ENCODE measurements around the gene ATP2A1. TPM values are rescaled to one million over a fixed set of nuclear protein-coding genes. Genes with fewer than 3 reads are reported as not detected.

ATP2A1 gene
- total RNA-seq, 2 donors from 2014 or later: 0.40 to 2.9 TPM

- no peaks in the 10 kb centered on the region for H3K36me3 ChIP-seq
- H3K4me1 ChIP-seq: peaks cover 8% of the 10 kb centered on the region
- intact Hi-C loops (cut with DNase I): no loop called here
- TF ChIP-seq CTCF (IDR thresholded peaks at IDR 0.05): no peak
- H3K27me3 ChIP-seq: no peaks in the 10 kb centered on the region
- DNase-seq: no peak
- no peak overlapping the region for H3K9ac ChIP-seq (ENCODE audit: low read depth in 2 of 2, low read length in 2 of 2)
- no peaks in the 10 kb centered on the region for H3K9me3 ChIP-seq
- no peak overlapping the region for H3K4me3 ChIP-seq
- H3K27ac ChIP-seq: no peak overlapping the region
Measured at GRCh38 chr16:28876019-28876659, 2.1 kb upstream of the ATP2A1 start.

GRCh38 chr16:28876973-28877654 is 1.2 kb upstream of the ATP2A1 start:
- H3K9ac ChIP-seq (ENCODE audit: low read depth in 2 of 2, low read length in 2 of 2): no peak overlapping the region
- H3K9me3 ChIP-seq: no peaks in the 10 kb centered on the region
- H3K36me3 ChIP-seq: no peaks in the 10 kb centered on the region
- no peak for DNase-seq
- intact Hi-C loops (cut with DNase I): no loop called here
- peaks cover 8% of the 10 kb centered on the region for H3K4me1 ChIP-seq
- H3K27me3 ChIP-seq: no peaks in the 10 kb centered on the region
- no peak overlapping the region for H3K27ac ChIP-seq
- no peak overlapping the region for H3K4me3 ChIP-seq
- no peak for TF ChIP-seq CTCF (IDR thresholded peaks at IDR 0.05)

GRCh38 chr16:28877655-28878000 is 660 bp upstream of the ATP2A1 start:
- DNase-seq: no peak
- Histone ChIP-seq H3K27me3 (no peaks in the 10 kb centered on the region), H3K9me3 (no peaks in the 10 kb centered on the region), H3K4me3 (no peak overlapping the region), H3K9ac (ENCODE audit: low read depth in 2 of 2, low read length in 2 of 2) (no peak overlapping the region), H3K4me1 (peaks cover 8% of the 10 kb centered on the region), H3K36me3 (no peaks in the 10 kb centered on the region), H3K27ac (no peak overlapping the region)
- no peak for TF ChIP-seq CTCF (IDR thresholded peaks at IDR 0.05)
- intact Hi-C loops (cut with DNase I): no loop called here

- peak; percentile 35 for DNase-seq
- Histone ChIP-seq H3K9ac (ENCODE audit: low read depth in 2 of 2, low read length in 2 of 2) (peak overlapping the region; percentile 60 to 71), H3K4me1 (peaks cover 8% of the 10 kb centered on the region), H3K4me3 (peak overlapping the region; percentile 78), H3K36me3 (no peaks in the 10 kb centered on the region), H3K27ac (no peak overlapping the region), H3K27me3 (no peaks in the 10 kb centered on the region), H3K9me3 (no peaks in the 10 kb centered on the region)
- TF ChIP-seq CTCF (IDR thresholded peaks at IDR 0.05): no peak
- intact Hi-C loops (cut with DNase I): no loop called here
Measured at GRCh38 chr16:28879261-28879840, 1.1 kb downstream of the ATP2A1 start.

- no peaks in the 10 kb centered on the region for H3K27me3 ChIP-seq
- intact Hi-C loops (cut with DNase I): no loop called here
- H3K36me3 ChIP-seq: no peaks in the 10 kb centered on the region
- peak; percentile 91 for DNase-seq
- H3K4me3 ChIP-seq: peak overlapping the region; percentile 78
- H3K27ac ChIP-seq: no peak overlapping the region
- H3K9ac ChIP-seq (ENCODE audit: low read depth in 2 of 2, low read length in 2 of 2): peak overlapping the region; percentile 60 to 71
- no peak for TF ChIP-seq CTCF (IDR thresholded peaks at IDR 0.05)
- peaks cover 8% of the 10 kb centered on the region for H3K4me1 ChIP-seq
- no peaks in the 10 kb centered on the region for H3K9me3 ChIP-seq
Measured at GRCh38 chr16:28879841-28880588, 1.7 kb downstream of the ATP2A1 start.

Data from colonic mucosa (tissue), 4 donors.